Activated CD8-positive, alpha-beta T cell treated with anti-CD3 and anti-CD28 coated beads, Interleukin-2, amount 10 ng/mL, durations not matched to agents 7 days and 5 days (primary cell): ENCODE data around the gene OTUD5. TPM values are rescaled to one million over a fixed set of nuclear protein-coding genes. Genes with fewer than 3 reads are reported as not detected.

Experiments used
- ATAC-seq: fragments of 150-1000 bp; cut with Tn5 transposase; one replicate; pipeline ENCODE4 v1.10.0; 2021; ENCODE audit warnings: moderate library complexity
- CTCF ChIA-PET: fragments of 350-600 bp; sonication (Branson Sonifier 250); formaldehyde crosslinking; loops from one replicate; lab custom pipeline; 2021; ENCODE audit warnings: antibody characterized with exemption; lab: Charles Lee
- POLR2A ChIA-PET: fragments of 350-600 bp; sonication (Branson Sonifier 250); formaldehyde crosslinking; loops from one replicate; lab custom pipeline; 2021; ENCODE audit warnings: antibody characterized with exemption; lab: Charles Lee
- DNase-seq: peaks from one replicate; pipeline ENCODE4 v3.0.0-alpha.2; 2020
- H3K27ac Mint-ChIP-seq: one replicate; pipeline ENCODE4 v1.8.0; 2021; ENCODE audit warnings: mild to moderate bottlenecking, mixed read lengths
- H3K27me3 Mint-ChIP-seq: one replicate; pipeline ENCODE4 v1.8.0; 2021; ENCODE audit warnings: low read depth, mixed read lengths
- H3K36me3 Mint-ChIP-seq: one replicate; pipeline ENCODE4 v1.8.0; 2021; ENCODE audit warnings: low read depth, mixed read lengths
- H3K4me1 Mint-ChIP-seq: one replicate; pipeline ENCODE4 v1.8.0; 2021; ENCODE audit warnings: low read depth, mixed read lengths
- H3K4me3 Mint-ChIP-seq: one replicate; pipeline ENCODE4 v1.8.0; 2021; ENCODE audit warnings: mild to moderate bottlenecking, mixed read lengths
- H3K9me3 Mint-ChIP-seq: one replicate; pipeline ENCODE4 v1.8.0; 2022; ENCODE audit warnings: mixed read lengths; ENCODE audit not compliant: insufficient read depth
- total RNA-seq, 2 experiments: library from RNA; stranded (reverse); gene quantifications; one replicate each; pipeline ENCODE4 v1.2.3, GENCODE V29; 2021

OTUD5 gene
- total RNA-seq, 2 experiments from 2014 or later = 40.0 to 41.7 TPM

DNA sequence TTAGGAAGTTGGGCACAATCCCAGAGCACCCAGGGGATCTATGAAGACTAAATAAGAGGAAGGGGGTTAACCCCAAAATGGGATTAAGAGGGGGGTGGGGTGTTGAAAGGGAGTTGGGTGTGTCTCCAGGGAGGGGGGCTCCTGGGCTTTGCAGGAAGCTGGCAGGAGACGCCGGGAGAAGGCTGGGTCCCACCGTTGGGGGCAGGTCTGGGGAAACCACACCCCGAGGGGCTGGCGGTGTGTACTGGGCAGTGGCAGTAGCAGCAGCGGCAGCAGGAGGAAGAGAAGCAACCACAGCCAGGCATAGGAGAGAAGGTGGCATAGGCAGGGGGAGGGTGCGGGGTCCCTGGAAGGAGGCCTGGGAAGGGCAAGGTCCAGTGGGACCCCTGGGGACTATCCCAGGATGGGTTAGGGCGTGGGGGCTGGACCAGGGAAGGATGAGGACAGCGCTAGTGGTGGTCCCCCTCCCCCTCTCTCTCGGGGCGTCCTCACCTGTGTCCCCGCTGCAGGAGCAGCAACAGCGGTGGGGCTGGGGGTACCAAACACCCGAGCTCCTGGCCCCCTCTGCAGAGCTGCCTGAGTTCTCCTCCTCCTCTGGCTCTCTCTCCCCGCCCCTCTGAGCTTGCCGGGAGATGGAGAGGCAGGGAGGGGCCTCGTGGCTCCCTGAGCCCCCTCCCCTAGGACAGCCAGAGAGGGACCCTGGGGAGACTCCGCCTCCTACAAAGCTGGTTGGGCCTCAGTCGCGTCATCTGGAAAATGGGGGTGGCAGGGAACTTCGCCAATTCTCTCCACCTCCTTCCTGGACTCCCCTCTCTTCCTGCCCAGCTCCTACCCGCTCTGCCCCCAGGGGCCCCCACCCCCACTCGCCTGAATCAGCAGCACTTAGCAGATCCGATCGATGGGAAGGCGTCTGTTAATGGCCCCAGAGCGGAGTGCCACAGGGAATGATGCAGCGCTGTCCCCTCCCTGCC lies 14.1 kb upstream of the OTUD5 start, which contains the start of gene KCND1:
Gene KCND1, minus strand, starts transcription at position 596 of the 971 bp plus-strand sequence. CDS start 1,573 bp downstream, outside the sequence.
- H3K27me3 Mint-ChIP-seq = no peaks in the 10 kb centered on the region
- ATAC-seq = no peak
- ChIA-PET CTCF (interaction anchor here (1.5 to 2.3 kb wide), 3 partner anchors 10 to 72 kb away, joined by 4 to 7 read pairs (median 6); partner anchors contain the start of gene TFE3), POLR2A (interaction anchor here (1.7 kb wide), 1 partner anchor 13 kb away, joined by 4 read pairs; no protein-coding TSS in a partner anchor)
- no peak within 1 kb of the TSS for H3K4me3 Mint-ChIP-seq
- peaks cover 22% of the 10 kb centered on the region for H3K36me3 Mint-ChIP-seq
- no peak for DNase-seq
- H3K27ac Mint-ChIP-seq = peak within 1 kb of the TSS; percentile 40
- no peaks in the 10 kb centered on the region for H3K9me3 Mint-ChIP-seq
- peaks cover 24% of the 10 kb centered on the region for H3K4me1 Mint-ChIP-seq

DNA sequence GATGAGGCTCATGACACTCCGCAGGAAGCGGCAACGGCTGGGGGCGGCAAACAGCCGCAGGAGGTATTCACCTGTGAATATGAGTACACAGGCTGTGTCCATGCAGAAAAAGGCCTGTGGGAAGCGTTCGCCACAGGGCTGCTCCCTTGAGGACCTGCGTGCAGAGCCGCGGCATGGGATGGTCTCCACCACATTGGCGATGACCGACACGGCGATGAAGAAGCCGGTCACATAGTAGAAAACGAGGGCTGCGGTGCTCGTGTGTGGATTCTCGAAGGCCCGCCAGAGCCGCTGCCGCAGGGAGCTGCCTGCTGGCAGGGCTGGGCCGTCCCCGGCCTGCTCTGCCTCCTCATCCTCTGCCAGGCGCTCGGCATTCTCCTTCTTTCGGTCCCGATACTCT lies 12.1 kb upstream of the OTUD5 start:
- Mint-ChIP-seq H3K4me1 (peaks cover 14% of the 10 kb centered on the region), H3K27ac (no peak overlapping the region), H3K27me3 (no peaks in the 10 kb centered on the region), H3K4me3 (no peak overlapping the region), H3K36me3 (peaks cover 14% of the 10 kb centered on the region), H3K9me3 (no peaks in the 10 kb centered on the region)
- ATAC-seq (no peak), DNase-seq (no peak)
- POLR2A ChIA-PET = interaction anchor here (2.4 kb wide), 1 partner anchor 12 kb away, joined by 9 read pairs; the partner anchor contains the start of gene OTUD5
- CTCF ChIA-PET = no interaction called here

DNA sequence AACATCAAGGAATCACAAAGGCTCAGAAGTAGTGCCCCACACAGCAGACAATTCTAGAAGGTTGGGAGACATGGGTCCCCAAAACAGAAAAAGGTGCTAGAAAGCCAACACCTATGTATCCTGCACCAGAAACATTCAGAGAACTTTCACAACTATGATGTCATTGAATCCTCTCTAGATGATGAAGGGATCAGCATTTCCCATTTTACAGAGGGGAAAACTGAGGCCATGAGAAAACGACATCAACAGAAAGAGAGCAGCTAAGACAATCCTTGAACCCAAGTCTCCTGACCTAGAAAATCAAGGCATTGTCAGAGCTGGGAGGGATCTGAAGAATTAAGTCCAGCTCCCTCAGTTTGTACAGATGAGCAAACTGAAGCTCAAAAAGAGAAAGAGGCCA lies 11.0 kb upstream of the OTUD5 start:
- H3K27ac Mint-ChIP-seq = no peak overlapping the region
- no peaks in the 10 kb centered on the region for H3K27me3 Mint-ChIP-seq
- peaks cover 13% of the 10 kb centered on the region for H3K36me3 Mint-ChIP-seq
- no peak for ATAC-seq
- POLR2A ChIA-PET = interaction anchor here (2.4 kb wide), 1 partner anchor 11 kb away, joined by 9 read pairs; the partner anchor contains the start of gene OTUD5
- no peak for DNase-seq
- no peak overlapping the region for H3K4me3 Mint-ChIP-seq
- CTCF ChIA-PET = no interaction called here
- H3K9me3 Mint-ChIP-seq = no peaks in the 10 kb centered on the region
- peaks cover 16% of the 10 kb centered on the region for H3K4me1 Mint-ChIP-seq

DNA sequence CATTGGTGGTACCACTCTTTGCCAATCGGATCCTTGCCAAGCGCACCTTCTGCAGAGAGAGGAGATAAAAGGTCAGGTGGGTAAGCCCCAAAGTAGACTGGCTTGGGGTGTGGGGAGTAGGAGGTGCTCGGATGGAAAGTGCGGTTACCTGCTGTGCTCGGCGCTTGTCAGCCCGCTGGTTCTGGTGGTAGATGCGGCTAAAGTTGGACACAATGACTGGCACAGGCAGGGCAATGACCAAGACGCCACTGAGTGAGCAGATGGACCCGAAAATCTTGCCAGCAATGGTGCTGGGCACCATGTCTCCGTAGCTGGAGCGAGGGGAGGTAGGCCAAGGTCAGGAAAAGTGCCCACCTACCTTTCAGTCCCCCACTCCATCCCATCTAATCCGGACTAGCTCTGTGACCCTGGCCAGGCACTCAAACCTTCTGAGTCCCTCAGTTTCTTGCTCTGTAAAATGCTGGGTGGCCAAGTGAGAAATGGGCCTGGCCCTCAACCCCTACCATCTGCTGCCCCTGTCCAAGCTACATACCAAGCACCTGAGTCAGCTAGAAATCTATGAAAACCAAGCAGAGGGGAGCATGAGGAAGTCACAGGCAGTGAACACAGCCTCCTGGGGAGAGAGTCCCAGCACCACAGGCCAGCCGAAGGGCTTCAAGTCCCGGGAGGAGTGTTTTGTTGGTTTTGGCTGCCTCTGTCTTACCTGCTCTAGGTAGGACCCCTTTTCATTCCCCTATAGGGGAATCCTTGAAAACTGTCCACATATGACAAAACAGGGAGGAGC lies 9.6 kb upstream of the OTUD5 start:
- H3K4me1 Mint-ChIP-seq = peaks cover 6% of the 10 kb centered on the region
- no peaks in the 10 kb centered on the region for H3K9me3 Mint-ChIP-seq
- H3K27me3 Mint-ChIP-seq = no peaks in the 10 kb centered on the region
- no peak overlapping the region for H3K4me3 Mint-ChIP-seq
- H3K36me3 Mint-ChIP-seq = peaks cover 9% of the 10 kb centered on the region
- no peak for ATAC-seq
- CTCF ChIA-PET = no interaction called here
- H3K27ac Mint-ChIP-seq = no peak overlapping the region
- DNase-seq = no peak
- POLR2A ChIA-PET = interaction anchor here (1.1 kb wide), 1 partner anchor 45 kb away, joined by 3 read pairs; no protein-coding TSS in a partner anchor

DNA sequence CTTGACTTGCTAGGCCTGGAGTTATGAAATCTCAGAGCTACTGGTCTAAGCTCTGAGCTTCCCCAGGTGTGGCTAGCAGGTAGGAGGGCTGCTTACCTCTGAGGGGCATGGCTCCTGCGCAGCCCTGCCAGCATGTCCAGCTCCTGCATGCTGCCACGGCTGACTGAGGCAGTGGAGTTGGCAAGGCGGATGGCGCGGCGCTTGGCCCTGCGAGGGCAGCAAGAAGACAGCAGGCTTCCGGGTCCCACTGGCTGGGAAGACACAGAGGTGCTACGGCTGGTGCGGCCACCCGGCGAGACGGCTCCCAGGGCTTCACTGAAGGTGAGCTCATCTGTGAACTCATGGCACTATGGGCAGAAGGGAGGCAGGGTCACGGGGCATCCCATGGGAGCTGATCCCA lies 8.6 kb upstream of the OTUD5 start:
- no peaks in the 10 kb centered on the region for H3K9me3 Mint-ChIP-seq
- H3K27me3 Mint-ChIP-seq = no peaks in the 10 kb centered on the region
- H3K27ac Mint-ChIP-seq = no peak overlapping the region
- ATAC-seq (no peak), DNase-seq (no peak)
- peaks cover 4% of the 10 kb centered on the region for H3K4me1 Mint-ChIP-seq
- POLR2A ChIA-PET = interaction anchor here (1.1 kb wide), 1 partner anchor 46 kb away, joined by 3 read pairs; no protein-coding TSS in a partner anchor
- H3K36me3 Mint-ChIP-seq = peaks cover 9% of the 10 kb centered on the region
- no peak overlapping the region for H3K4me3 Mint-ChIP-seq
- CTCF ChIA-PET = no interaction called here

DNA sequence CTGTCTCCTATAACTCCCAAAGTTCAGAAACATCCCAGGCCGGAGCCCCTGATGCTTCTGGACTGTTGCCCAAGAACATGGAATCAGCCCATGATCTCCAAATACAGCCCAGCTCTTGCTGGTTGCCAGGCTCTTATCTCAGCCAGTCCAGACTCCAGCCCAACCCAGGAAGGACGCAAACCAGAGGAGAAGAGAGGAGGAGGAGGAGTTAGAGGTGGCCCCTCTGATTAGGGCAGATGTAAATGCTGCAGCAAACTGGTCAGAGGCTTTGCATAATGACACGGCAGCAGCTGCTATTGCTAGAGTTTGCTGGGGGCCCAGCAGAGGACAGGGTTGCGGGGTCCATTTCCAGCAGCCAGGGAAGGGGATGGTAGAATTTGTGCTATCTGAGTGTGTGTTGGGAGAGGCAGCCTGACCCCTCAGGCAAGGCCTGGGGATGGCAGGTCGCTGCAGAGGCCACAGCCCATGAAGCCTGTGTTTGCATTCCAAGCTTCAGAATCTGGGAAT lies 4.2 kb upstream of the OTUD5 start:
- no peak for ATAC-seq
- peak overlapping the region; percentile 30 for H3K27ac Mint-ChIP-seq
- no peaks in the 10 kb centered on the region for H3K27me3 Mint-ChIP-seq
- H3K4me1 Mint-ChIP-seq = peaks cover 11% of the 10 kb centered on the region
- H3K36me3 Mint-ChIP-seq = peaks cover 9% of the 10 kb centered on the region
- H3K4me3 Mint-ChIP-seq = no peak overlapping the region
- no peaks in the 10 kb centered on the region for H3K9me3 Mint-ChIP-seq
- POLR2A ChIA-PET = no interaction called here
- no peak for DNase-seq
- CTCF ChIA-PET = interaction anchor here (1.7 kb wide), 1 partner anchor 11 kb away, joined by 4 read pairs; the partner anchor contains the start of gene KCND1

DNA sequence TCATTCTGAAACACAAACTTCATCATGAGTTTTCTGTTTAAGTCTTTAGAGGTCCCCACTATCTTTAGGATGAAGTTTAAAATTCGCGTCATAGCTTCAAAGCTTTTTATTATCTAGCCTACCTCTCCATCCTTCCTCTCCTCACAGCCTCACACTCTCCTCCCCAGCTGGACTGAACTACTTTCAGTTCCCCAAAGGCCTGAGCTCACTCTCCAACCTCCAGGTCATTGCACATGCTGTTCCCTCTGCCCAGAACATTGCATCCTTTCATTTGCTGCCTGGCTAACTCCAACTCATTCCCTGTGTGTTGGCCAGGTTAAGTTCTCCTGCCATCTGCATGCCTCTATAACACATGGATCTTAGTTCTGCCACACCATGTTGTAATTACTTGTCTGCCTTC lies 2.9 kb upstream of the OTUD5 start:
- H3K36me3 Mint-ChIP-seq = peaks cover 10% of the 10 kb centered on the region
- H3K4me3 Mint-ChIP-seq = peak overlapping the region; percentile 21
- peaks cover 21% of the 10 kb centered on the region for H3K4me1 Mint-ChIP-seq
- H3K27me3 Mint-ChIP-seq = no peaks in the 10 kb centered on the region
- no peak for ATAC-seq
- H3K27ac Mint-ChIP-seq = no peak overlapping the region
- DNase-seq = no peak
- CTCF ChIA-PET = no interaction called here
- no peaks in the 10 kb centered on the region for H3K9me3 Mint-ChIP-seq
- POLR2A ChIA-PET = interaction anchor here (1.5 kb wide), 1 partner anchor 83 kb away, joined by 4 read pairs; the partner anchor contains the start of gene TFE3

DNA sequence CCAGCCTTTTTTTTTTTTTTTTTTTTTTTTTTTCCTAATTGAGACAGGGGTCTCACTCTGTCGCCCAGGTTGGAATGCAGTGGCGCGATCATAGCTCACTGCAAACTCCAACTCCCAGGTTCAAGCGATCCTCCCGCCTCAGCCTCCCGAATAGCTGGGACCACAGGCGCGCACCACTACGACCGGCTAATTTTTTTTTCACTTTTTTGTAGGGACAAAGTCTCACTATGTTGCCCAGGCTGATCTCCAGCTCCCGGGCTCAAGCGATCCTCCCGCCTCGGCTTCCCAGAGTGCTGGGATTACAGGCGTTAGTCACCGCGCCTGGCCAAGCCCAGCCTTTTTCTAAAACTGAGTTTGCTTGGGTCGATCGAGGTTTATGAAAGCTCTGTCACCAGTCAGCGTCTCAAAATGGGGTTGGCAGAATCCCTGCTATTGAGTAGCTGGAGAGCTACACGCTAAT lies 1.3 kb upstream of the OTUD5 start:
- Mint-ChIP-seq H3K27me3 (no peaks in the 10 kb centered on the region), H3K27ac (peak overlapping the region; percentile 100), H3K4me1 (peaks cover 29% of the 10 kb centered on the region), H3K36me3 (peaks cover 12% of the 10 kb centered on the region), H3K4me3 (peak overlapping the region; percentile 99), H3K9me3 (no peaks in the 10 kb centered on the region)
- ATAC-seq = no peak
- DNase-seq = peak; percentile 31
- ChIA-PET CTCF (interaction anchor here (0.9 to 2.4 kb wide), 5 partner anchors 14 to 85 kb away, joined by 3 to 9 read pairs (median 6); partner anchors contain the start of genes KCND1, PQBP1, TFE3 and TIMM17B), POLR2A (interaction anchor here (0.7 to 3.2 kb wide), 15 partner anchors 10 to 122 kb away, joined by 3 to 21 read pairs (median 4); partner anchors contain the start of genes GRIPAP1, KCND1, PQBP1 and SLC35A2)

DNA sequence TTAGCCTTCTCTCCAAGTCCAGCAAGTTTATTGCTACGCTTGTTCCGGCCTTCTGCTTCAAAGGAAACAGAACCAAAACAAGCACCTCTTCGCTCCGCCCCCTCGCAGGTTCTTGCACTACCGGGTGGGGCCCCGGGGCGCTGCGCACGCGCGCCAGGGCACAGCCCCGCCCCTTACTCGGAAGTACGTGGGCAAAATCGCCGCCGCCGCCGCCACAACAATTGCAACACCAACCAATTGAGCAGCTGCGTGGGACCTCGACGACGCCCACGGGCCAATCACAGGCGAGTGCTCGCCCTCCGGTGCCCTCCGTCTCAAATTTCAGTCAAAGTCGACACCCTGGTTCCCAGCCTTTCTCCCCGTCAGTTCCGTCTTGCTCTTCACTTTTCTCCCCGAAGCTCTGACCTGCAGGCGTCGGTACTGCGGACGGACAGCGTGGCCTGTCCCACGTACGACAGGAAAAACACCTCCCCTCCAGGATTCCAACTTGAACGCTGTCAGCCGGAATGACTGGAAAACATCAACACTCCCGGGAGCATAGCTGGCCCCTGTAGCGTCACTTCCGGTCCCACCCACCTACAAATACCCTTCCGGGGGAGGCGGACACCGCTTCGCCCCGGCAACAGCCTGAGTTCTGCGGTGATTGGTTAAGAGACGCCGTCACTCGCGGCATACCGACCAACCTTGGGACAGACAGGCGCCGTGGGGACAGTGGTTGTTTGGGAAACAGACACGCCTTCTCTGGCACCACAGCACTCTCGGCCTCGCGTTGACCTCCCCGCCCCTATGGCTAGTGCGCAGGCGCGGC lies 624 bp upstream of the OTUD5 start:
- Mint-ChIP-seq H3K27me3 (no peaks in the 10 kb centered on the region), H3K4me1 (peaks cover 35% of the 10 kb centered on the region), H3K4me3 (peak overlapping the region; percentile 99), H3K9me3 (no peaks in the 10 kb centered on the region), H3K36me3 (peaks cover 12% of the 10 kb centered on the region), H3K27ac (peak overlapping the region; percentile 100)
- ATAC-seq (peak; percentile 88), DNase-seq (peak; percentile 95)
- POLR2A ChIA-PET = interaction anchor here (0.6 to 3.2 kb wide), 17 partner anchors 9 to 122 kb away, joined by 3 to 21 read pairs (median 4); partner anchors contain the start of genes GRIPAP1, KCND1, PQBP1 and SLC35A2
- CTCF ChIA-PET = interaction anchor here (0.9 to 2.4 kb wide), 5 partner anchors 14 to 86 kb away, joined by 3 to 9 read pairs (median 6); partner anchors contain the start of genes KCND1, PQBP1, TFE3 and TIMM17B
